ENCODE measurements around the gene EIF3F. TPM values are rescaled to one million over a fixed set of nuclear protein-coding genes. Genes with fewer than 3 reads are reported as not detected.
"Not testable (repeated sequence)": the region's sequence is repeated elsewhere in the genome, so short reads cannot be mapped to it uniquely, and the experiment has no call there.

The EIF3F gene
- total RNA-seq, 1 experiment from 2014 or later = 197 TPM

DNA sequence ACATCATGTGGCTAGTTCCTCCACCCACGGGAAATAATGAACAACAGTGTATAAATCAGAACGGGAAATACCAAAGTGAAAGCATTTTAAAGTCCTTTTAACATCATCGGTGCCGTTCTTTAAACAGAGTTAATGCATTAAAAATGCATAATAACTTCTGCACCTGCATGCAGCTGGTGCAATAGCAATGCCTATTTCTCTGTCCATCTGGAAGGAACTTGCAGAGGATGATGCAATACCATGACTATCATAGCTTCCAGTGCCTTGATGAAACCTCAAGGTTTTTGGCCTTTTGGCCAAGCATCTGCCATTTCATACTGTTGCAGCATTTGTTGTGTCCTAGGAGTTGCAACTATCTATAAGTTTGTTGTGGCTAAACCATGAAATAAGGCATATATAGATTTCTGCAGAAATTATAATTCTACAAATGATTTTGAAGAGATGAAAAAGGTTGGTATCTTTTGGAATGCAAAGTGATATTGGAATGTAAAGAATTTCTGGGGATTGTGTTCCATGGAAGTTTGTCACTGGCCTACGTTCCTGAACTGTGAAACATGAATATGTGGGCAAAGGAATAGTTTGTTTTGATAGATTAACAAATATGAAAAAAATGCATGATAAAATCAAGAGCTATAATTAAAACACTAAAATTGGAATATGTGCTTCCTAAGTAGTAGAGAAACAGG lies 9.8 kb upstream of the EIF3F start:
- intact Hi-C loops (cut with micrococcal nuclease; ENCODE audit: unreplicated experiment) = no loop called here
- H3K9me3 Mint-ChIP-seq (ENCODE audit: low read depth, unreplicated experiment) = no peaks in the 10 kb centered on the region

DNA sequence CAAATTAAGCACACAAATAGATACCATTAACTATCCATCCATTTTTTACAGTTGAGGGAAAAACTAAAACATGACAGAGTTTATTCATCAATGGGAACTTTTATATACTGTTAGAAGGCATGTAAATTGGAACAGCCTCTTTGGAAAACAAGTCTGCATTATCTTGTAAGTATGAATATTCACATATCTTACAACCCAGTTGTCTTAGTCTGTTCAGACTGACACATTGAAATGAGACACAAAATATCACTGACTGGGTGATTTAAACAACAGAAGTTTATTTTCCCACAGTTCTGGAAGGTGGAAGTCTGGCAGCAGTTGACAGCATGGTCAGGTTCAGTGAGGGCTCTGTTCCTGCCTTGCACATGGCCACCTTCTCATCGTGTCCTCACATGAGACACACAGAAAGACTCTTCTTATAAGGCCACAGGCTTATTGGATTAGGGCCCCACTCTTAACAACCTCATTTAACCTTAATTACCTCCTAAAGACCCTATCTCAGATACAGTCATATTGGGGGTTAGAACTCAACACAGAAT lies 5.4 kb upstream of the EIF3F start:
- TF ChIP-seq CTCF (IDR thresholded peaks at IDR 0.05; ENCODE audit: unreplicated experiment) = no peak
- no peak overlapping the region for H3K4me3 Mint-ChIP-seq (ENCODE audit: low read depth, unreplicated experiment)

More for the DNA sequence above, 9.8 kb upstream of the EIF3F start:
- peak overlapping the region; percentile 5 for H3K4me3 Mint-ChIP-seq (ENCODE audit: low read depth, unreplicated experiment)
- no peak for DNase-seq
- no peak for TF ChIP-seq CTCF (IDR thresholded peaks at IDR 0.05; ENCODE audit: unreplicated experiment)
- CTCF ChIA-PET = interaction anchor here (1.4 to 2.3 kb wide), 2 partner anchors 72 to 85 kb away, joined by 3 to 7 read pairs; no protein-coding TSS in a partner anchor
- peak overlapping the region; percentile 66 for H3K27ac Mint-ChIP-seq (ENCODE audit: unreplicated experiment)
- H3K27me3 Mint-ChIP-seq (ENCODE audit: unreplicated experiment) = no peaks in the 10 kb centered on the region
- no TSS peak for BruUV-seq (replicated peaks)
- H3K4me1 Mint-ChIP-seq (ENCODE audit: low read depth, unreplicated experiment) = peaks cover 27% of the 10 kb centered on the region
- H3K36me3 Mint-ChIP-seq (ENCODE audit: insufficient read depth, unreplicated experiment) = no peaks in the 10 kb centered on the region

DNA sequence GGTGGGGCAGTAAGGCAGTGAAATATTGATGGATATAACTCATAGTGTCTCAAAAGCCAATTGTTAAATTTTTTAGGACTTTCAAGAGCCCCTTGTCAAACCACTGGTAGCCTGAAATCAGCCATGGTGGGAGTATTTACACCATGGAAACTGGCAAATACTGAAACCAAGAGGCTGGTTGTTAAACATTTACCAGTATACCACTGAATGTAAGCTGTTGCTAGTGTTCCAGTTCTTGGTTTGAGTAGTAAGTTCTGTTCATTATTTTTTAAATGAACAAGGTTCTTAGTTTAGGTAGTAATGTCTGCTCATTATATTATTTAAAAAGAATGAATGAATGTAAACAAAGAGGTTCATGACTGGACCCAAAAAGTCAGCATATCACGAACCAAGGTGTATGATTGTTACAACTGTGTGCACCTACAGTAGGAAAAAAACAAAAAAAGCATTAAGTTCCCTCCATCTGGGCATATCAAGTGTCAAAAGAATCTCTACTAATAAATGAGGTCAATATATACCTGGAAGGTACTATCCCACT lies 4.5 kb upstream of the EIF3F start:
- BruUV-seq (replicated peaks) = no TSS peak
- Mint-ChIP-seq H3K27me3 (ENCODE audit: unreplicated experiment) (no peaks in the 10 kb centered on the region), H3K4me1 (ENCODE audit: low read depth, unreplicated experiment) (peaks cover 14% of the 10 kb centered on the region), H3K36me3 (ENCODE audit: insufficient read depth, unreplicated experiment) (peaks cover 11% of the 10 kb centered on the region), H3K9me3 (ENCODE audit: low read depth, unreplicated experiment) (no peaks in the 10 kb centered on the region), H3K27ac (ENCODE audit: unreplicated experiment) (no peak overlapping the region), H3K4me3 (ENCODE audit: low read depth, unreplicated experiment) (no peak overlapping the region)
- CTCF ChIA-PET = no interaction called here
- no peak for DNase-seq
- intact Hi-C loops (cut with micrococcal nuclease; ENCODE audit: unreplicated experiment) = no loop called here
- TF ChIP-seq CTCF (IDR thresholded peaks at IDR 0.05; ENCODE audit: unreplicated experiment) = no peak

More for the DNA sequence above, 5.4 kb upstream of the EIF3F start:
- DNase-seq = no peak
- H3K27me3 Mint-ChIP-seq (ENCODE audit: unreplicated experiment) = no peaks in the 10 kb centered on the region
- H3K36me3 Mint-ChIP-seq (ENCODE audit: insufficient read depth, unreplicated experiment) = peaks cover 2% of the 10 kb centered on the region
- BruUV-seq (replicated peaks) = no TSS peak
- H3K9me3 Mint-ChIP-seq (ENCODE audit: low read depth, unreplicated experiment) = no peaks in the 10 kb centered on the region
- H3K27ac Mint-ChIP-seq (ENCODE audit: unreplicated experiment) = no peak overlapping the region
- H3K4me1 Mint-ChIP-seq (ENCODE audit: low read depth, unreplicated experiment) = peaks cover 20% of the 10 kb centered on the region
- CTCF ChIA-PET = no interaction called here
- intact Hi-C loops (cut with micrococcal nuclease; ENCODE audit: unreplicated experiment) = no loop called here

GRCh38 chr11:7983832-7984590 lies 3.1 kb upstream of the EIF3F start:
- Mint-ChIP-seq H3K27ac (ENCODE audit: unreplicated experiment) (no peak overlapping the region), H3K4me3 (ENCODE audit: low read depth, unreplicated experiment) (no peak overlapping the region), H3K27me3 (ENCODE audit: unreplicated experiment) (no peaks in the 10 kb centered on the region), H3K4me1 (ENCODE audit: low read depth, unreplicated experiment) (peaks cover 15% of the 10 kb centered on the region), H3K9me3 (ENCODE audit: low read depth, unreplicated experiment) (no peaks in the 10 kb centered on the region), H3K36me3 (ENCODE audit: insufficient read depth, unreplicated experiment) (peaks cover 20% of the 10 kb centered on the region)
- CTCF ChIA-PET = no interaction called here
- intact Hi-C loops (cut with micrococcal nuclease; ENCODE audit: unreplicated experiment) = no loop called here
- no peak for TF ChIP-seq CTCF (IDR thresholded peaks at IDR 0.05; ENCODE audit: unreplicated experiment)
- DNase-seq = no peak
- no TSS peak for BruUV-seq (replicated peaks)

DNA sequence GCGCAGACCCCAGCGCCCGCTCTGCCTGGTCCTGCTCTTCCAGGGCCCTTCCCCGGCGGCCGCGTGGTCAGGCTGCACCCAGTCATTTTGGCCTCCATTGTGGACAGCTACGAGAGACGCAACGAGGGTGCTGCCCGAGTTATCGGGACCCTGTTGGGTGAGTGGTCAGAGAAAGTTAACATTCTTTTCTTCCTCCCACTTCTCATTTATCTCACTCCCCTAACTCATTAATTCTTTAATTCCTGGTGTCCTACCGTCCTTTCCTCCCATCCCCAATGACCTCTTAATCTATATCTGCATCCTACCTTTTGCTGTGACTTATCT lies 385 bp downstream of the EIF3F start:
- peaks cover 34% of the 10 kb centered on the region for H3K4me1 Mint-ChIP-seq (ENCODE audit: low read depth, unreplicated experiment)
- peaks cover 30% of the 10 kb centered on the region for H3K36me3 Mint-ChIP-seq (ENCODE audit: insufficient read depth, unreplicated experiment)
- CTCF ChIA-PET = interaction anchor here (0.6 to 2.1 kb wide), 8 partner anchors 82 to 141 kb away, joined by 3 to 37 read pairs (median 8); no protein-coding TSS in a partner anchor
- intact Hi-C loops (cut with micrococcal nuclease; ENCODE audit: unreplicated experiment) = loop anchor here (1.0 to 2.0 kb wide), 2 partner anchors 81 to 95 kb away; no protein-coding TSS in a partner anchor
- H3K27me3 Mint-ChIP-seq (ENCODE audit: unreplicated experiment); BruUV-seq (replicated peaks); DNase-seq; H3K9me3 Mint-ChIP-seq (ENCODE audit: low read depth, unreplicated experiment): not testable (repeated sequence)
- H3K4me3 Mint-ChIP-seq (ENCODE audit: low read depth, unreplicated experiment) = peak overlapping the region; percentile 99
- peak overlapping the region; percentile 100 for H3K27ac Mint-ChIP-seq (ENCODE audit: unreplicated experiment)
